AG04449 (cell line): Measurements from ENCODE around the gene ARX.

Experiments used
- CTCF ChIA-PET: fragments of 350-600 bp; formaldehyde crosslinking; extraction: SDS; loops from one replicate; lab custom pipeline; 2021; ENCODE audit warnings: antibody characterized with exemption; lab: Yijun Ruan, JAX
- POLR2A ChIA-PET: fragments of 400-600, 350-600 bp; formaldehyde crosslinking; extraction: SDS; loops from one replicate; lab custom pipeline; 2020; ENCODE audit warnings: antibody characterized with exemption, inconsistent platforms; lab: Yijun Ruan, JAX
- DNase-seq: peaks from one replicate; pipeline ENCODE4 v3.0.0-alpha.2; 2010; ENCODE audit warnings: low read depth, low spot score
- H3K4me3 ChIP-seq: 2 replicates; pipeline ENCODE4 v1.5.1; 2011; ENCODE audit warnings: low read depth, mild to moderate bottlenecking, control low read depth, low read length
- TF ChIP-seq, protein P1 (sequence below): IDR thresholded peaks from one replicate; pipeline ENCODE4 v1.5.1; 2011; ENCODE audit warnings: mild to moderate bottlenecking, moderate library complexity, low read length, control low read depth, inconsistent platforms; ENCODE audit not compliant: insufficient read depth; ENCODE audit errors: missing control alignments

The ARX gene

DNA sequence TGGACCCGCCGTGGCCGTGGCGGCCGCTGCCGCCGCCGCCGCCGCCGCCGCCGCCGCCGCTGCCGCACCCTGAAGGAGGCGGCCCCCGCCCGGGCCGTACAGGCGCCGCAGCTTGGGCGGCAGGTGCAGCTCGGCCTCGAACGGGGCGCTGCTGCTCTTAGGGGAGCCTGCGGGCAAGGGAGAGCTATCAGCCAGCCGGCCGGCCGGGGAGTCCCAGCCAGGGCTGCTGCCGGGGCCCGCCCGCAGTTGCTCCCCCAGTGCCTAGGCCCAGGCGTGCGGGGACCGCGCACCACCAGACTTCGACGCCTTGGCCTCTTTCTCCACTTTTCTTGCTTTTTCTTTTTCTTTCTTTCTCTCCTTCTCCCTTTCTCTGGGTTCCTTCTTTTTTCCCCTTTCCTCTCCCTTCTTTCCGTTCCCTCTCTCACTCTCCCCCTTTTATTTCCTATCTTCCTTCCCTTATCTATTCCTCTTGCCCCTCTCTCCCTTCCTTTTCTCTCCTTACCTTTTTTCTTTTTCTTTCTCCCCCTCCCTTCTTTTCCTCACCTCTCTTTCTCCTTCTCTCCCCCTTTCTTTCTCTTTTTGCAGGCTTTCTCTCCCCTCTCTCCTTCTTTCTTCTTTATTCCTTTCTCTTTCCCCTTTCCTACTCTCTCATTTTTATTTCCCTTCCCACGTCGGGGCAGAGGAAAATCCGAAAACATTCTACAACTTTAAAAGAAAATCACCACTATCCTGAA, 2.0 kb downstream of the ARX start:
- DNase-seq: no peak
- TF ChIP-seq, protein P1, sequence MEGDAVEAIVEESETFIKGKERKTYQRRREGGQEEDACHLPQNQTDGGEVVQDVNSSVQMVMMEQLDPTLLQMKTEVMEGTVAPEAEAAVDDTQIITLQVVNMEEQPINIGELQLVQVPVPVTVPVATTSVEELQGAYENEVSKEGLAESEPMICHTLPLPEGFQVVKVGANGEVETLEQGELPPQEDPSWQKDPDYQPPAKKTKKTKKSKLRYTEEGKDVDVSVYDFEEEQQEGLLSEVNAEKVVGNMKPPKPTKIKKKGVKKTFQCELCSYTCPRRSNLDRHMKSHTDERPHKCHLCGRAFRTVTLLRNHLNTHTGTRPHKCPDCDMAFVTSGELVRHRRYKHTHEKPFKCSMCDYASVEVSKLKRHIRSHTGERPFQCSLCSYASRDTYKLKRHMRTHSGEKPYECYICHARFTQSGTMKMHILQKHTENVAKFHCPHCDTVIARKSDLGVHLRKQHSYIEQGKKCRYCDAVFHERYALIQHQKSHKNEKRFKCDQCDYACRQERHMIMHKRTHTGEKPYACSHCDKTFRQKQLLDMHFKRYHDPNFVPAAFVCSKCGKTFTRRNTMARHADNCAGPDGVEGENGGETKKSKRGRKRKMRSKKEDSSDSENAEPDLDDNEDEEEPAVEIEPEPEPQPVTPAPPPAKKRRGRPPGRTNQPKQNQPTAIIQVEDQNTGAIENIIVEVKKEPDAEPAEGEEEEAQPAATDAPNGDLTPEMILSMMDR: no peak
- no peak overlapping the region for H3K4me3 ChIP-seq
- ChIA-PET CTCF (no interaction called here), POLR2A (no interaction called here)

DNA sequence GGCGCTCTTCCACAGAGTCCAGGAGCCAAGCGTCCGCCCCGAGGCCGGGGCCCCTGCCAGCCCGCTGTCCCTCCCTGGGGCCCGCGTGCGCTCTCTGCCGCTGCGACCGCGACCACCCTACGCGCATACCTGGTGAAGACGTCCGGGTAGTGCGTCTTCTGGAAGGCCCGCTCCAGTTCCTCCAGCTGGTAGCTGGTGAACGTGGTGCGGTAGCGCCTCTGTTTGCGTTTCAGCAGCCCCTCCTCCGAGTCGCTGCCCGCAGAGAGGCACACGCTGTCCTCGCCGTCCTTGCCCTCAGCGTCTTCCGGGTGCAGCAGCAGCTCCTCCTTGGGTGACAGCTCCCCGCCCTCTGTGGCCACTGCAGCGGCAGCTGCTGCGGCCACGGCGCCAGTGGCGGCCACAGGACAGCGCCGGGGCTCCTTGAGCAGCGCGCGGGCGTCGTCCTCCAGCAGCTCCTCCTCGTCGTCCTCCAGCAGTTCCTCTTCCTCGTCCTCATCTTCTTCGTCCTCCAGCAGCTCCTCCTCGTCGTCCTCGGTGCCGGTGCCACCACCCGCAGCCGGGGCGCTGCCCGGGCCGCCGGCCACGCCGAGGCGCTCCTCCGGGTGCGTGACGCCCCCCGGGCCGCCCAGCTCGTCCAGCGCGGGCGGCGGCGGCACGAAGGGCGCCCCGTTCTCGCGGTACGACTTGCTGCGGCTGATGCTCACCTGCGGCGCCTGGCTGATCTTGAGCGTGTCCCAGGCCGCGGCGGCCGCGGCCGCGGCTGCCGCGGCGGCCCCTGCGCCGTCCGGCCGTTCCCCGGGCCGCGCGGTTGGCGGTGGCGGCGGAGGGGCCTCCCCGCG, 2.8 kb downstream of the ARX start:
- CTCF ChIA-PET: no interaction called here
- DNase-seq: no peak
- no peak overlapping the region for H3K4me3 ChIP-seq
- POLR2A ChIA-PET: no interaction called here
- TF ChIP-seq, protein P1: no peak

DNA sequence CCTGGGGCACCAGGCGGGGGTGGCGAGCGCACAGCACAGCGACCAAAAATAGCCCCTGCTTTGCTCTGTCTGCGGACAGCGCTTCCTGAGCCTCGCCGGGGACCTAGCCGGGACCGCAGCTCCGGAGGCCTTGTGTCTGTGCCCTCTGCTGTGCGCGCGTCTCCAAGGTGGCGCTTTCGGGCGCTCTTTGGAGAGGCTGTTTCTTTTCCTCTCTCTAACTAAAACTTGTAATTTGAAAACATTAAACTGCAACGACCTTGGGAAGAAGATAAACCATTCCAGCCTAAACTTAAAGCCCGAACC, 3.4 kb downstream of the ARX start:
- no peak overlapping the region for H3K4me3 ChIP-seq
- TF ChIP-seq, protein P1: no peak
- CTCF ChIA-PET: no interaction called here
- POLR2A ChIA-PET: no interaction called here
- no peak for DNase-seq

DNA sequence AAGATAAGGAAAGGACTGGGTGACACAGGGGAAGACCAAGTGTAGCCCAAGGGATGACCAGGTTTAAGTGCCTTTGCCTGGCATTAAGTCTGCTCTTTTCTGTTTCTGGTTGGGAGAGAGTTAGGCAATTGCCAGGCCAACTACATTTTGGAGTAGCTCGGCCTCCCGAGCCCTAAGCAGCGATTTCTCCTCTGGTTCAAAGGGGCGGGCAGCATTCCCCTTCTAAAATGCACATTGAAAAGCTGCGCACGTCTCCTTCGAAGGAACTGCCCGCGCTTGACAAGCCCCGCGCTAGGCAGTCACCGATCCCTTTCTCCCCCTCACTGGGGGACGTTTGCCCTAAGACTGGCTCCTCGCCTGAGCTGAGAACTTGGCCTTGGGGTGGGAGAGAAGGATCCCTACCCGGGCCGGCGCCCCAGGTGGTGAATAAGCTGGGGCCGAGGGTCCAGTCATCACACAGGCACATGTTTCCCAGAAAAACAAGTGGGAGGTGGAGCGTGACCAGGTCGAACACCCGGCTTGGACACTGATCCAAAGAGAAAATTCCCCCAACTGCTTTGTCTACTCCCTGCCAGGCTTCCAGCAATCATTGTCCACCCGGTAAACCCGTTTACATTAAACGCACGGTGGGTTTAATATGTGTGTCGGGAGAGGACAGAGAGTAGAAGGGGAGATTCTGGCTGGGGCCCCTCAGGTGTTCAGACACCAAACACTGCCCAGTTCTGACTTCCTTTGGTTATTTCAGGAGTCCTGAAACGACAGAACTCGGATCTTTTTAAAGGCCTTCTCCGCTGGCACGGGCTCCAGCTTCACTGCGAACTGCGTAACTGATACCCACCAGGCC, 4.0 kb downstream of the ARX start:
- TF ChIP-seq, protein P1: no peak
- DNase-seq: no peak
- ChIA-PET CTCF (interaction anchor here (2.1 kb wide), 1 partner anchor 9 kb away, joined by 5 read pairs; no protein-coding TSS in a partner anchor), POLR2A (no interaction called here)
- no peak overlapping the region for H3K4me3 ChIP-seq

DNA sequence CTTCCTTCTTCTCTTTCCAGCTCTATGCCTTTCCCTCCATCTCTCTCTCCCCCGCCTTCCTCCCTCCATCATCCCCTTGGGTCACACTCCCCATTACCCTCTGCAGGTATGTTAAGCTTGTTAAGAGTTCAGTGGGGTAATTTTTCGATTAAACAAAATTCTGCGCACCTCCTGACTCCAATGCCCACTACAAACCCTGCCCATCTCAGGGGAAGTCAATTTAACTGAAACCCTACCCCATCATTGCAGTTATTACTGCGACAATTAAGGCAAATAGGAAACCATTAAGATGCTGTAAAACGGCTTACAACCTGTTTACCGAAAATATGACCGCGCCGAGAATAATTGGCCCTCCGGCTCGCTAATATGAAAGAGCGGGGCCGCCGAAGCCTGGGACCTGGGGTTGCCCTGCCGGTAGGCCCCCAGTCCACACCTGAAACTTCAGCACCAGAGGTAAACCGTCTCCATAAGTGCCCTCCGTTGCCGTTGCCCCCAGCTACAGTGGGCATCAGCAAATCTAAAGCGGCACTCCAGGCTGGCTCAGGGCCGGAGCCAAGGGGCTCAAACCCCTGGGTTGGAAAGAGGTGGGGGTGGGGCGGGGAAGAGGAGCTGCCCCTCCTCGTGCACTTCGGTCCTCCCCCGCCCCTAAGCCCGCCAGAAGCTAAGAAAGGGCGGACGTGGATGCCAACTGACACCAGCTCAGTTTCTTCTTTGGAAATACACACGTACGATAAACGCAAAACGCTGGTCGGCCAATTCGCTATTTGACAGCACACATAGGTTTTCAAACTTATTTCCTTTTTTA, 4.8 kb downstream of the ARX start:
- ChIA-PET POLR2A (no interaction called here), CTCF (interaction anchor here (2.1 kb wide), 1 partner anchor 9 kb away, joined by 5 read pairs; no protein-coding TSS in a partner anchor)

More for the DNA sequence above, 4.8 kb downstream of the ARX start:
- no peak overlapping the region for H3K4me3 ChIP-seq
- DNase-seq: no peak
- TF ChIP-seq, protein P1: no peak
